ENCODE results near the gene CTBP1. TPM values are rescaled to one million over a fixed set of nuclear protein-coding genes. Genes with fewer than 3 reads are reported as not detected.

The CTBP1 gene
- total RNA-seq (2014; rRNA removed): 223 and 266 TPM in 2 replicates
- Bru-seq, nascent RNA: percentile 75 among the genes with signal in this experiment
- BruChase-seq, experiment 1, labeled RNA remaining after a 6-hour chase: percentile 89 among the genes with signal in this experiment
- BruChase-seq, experiment 2, labeled RNA remaining after a 2-hour chase: percentile 86 among the genes with signal in this experiment
- long read RNA-seq, transcript CTBP1-201 (9 exons, 2,297 nt): minor isoform, 29 of 387 reads
- long read RNA-seq, transcript CTBP1-203 (10 exons, 2,467 nt): major isoform, 149 of 387 reads
- long read RNA-seq, partial matches to known transcripts: 56 of 387 reads
- long read RNA-seq, other reads (novel, unspliced or antisense): 150 of 387 reads

DNA sequence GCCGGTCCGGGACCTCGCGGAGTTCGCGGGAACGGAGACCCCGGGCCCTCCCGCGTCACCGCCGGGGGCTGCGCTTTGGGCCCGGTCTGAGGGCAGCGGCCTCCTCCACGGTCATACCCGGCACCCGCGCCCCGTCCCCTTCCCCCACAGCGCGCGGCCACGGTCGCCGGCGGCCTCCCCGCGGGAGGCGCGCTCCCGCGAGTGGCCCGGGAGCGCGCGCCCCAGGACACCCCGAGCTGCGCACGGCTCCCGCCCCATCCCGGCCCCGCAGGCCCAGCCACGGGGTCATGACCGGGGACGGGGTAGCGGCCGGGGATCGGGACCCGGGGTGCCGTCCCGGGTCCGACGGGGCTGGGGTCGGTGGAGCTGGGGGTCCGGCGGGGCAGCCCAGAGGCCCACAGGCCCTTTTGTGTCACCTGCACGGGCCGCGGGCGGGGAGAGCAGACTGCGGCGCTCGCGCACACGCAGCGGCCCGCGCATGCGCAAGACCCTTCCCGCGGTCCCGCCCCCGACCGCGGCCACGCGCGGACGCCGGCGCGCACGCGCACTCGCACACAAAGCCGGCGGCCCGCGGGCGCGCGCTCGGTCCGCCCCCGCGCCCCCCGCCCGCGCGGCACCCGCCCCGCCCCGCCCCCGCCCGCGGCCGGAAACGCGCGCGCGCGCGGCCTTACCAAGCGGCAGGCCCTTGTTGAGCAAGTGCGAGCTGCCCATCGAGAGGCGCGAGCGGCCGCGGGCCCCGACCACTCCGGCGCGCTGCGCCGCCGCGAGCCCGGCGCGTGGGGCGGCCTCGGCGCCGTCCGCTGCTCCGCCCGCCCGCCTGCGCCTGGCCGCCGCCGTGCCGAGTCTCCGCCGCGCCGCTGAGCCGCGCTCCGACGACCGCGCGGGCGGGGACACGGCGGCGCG is at the start of gene CTBP1:
TSS of gene CTBP1 (minus strand) at position 886 of the 903 bp plus-strand sequence. CDS start 7,799 bp downstream, outside the sequence.
- ATAC-seq (peak; percentile 45), DNase-seq (peak; percentile 78)
- Histone ChIP-seq H3K9me3 (ENCODE audit: low read length) (no peaks in the 10 kb centered on the region), H3K27ac (ENCODE audit: low read length) (peak within 1 kb of the TSS; percentile 73), H3K79me2 (ENCODE audit: low read length) (peaks cover 57% of the 10 kb centered on the region), H3K36me3 (ENCODE audit: low read depth, low read length) (no peaks in the 10 kb centered on the region), H3K9me2 (replicated peaks; ENCODE audit: low read length) (no peaks in the 10 kb centered on the region), H3K4me2 (ENCODE audit: low read length) (peak within 1 kb of the TSS; percentile 93), H3K27me3 (ENCODE audit: low read length) (no peaks in the 10 kb centered on the region), H3K9ac (ENCODE audit: low read length) (peak within 1 kb of the TSS; percentile 98), H4K20me1 (ENCODE audit: low read length) (peaks cover 8% of the 10 kb centered on the region; the same call in 1 of the 2 replicates), H2AFZ (ENCODE audit: low read length) (peak within 1 kb of the TSS; percentile 50), H3K4me1 (ENCODE audit: insufficient read depth, low read length) (peaks cover 22% of the 10 kb centered on the region), H3K4me3 (ENCODE audit: low read length) (peak within 1 kb of the TSS; percentile 90), H3F3A (ENCODE audit: low read length, unreplicated experiment) (no peaks in the 10 kb centered on the region)
- BruUV-seq (replicated peaks): no TSS peak
- POLR2A ChIA-PET (ENCODE audit: unreplicated experiment): interaction anchor here (0.5 kb wide), 1 partner anchor 98 kb away, joined by 3 read pairs; the partner anchor contains the start of gene UVSSA
- CTCF ChIA-PET: no interaction called here
- intact Hi-C loops (cut with micrococcal nuclease): no loop called here
- TF ChIP-seq, protein P1, sequence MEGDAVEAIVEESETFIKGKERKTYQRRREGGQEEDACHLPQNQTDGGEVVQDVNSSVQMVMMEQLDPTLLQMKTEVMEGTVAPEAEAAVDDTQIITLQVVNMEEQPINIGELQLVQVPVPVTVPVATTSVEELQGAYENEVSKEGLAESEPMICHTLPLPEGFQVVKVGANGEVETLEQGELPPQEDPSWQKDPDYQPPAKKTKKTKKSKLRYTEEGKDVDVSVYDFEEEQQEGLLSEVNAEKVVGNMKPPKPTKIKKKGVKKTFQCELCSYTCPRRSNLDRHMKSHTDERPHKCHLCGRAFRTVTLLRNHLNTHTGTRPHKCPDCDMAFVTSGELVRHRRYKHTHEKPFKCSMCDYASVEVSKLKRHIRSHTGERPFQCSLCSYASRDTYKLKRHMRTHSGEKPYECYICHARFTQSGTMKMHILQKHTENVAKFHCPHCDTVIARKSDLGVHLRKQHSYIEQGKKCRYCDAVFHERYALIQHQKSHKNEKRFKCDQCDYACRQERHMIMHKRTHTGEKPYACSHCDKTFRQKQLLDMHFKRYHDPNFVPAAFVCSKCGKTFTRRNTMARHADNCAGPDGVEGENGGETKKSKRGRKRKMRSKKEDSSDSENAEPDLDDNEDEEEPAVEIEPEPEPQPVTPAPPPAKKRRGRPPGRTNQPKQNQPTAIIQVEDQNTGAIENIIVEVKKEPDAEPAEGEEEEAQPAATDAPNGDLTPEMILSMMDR (conservative IDR thresholded peaks at IDR 0.05; ENCODE audit: low read depth, low read length): no peak
- TF ChIP-seq EZH2phosphoT487 (IDR thresholded peaks at IDR 0.05; ENCODE audit: borderline replicate concordance, low read length): no peak
- no peak for TF ChIP-seq EZH2 (IDR thresholded peaks at IDR 0.05; ENCODE audit: low read length, unreplicated experiment)

DNA sequence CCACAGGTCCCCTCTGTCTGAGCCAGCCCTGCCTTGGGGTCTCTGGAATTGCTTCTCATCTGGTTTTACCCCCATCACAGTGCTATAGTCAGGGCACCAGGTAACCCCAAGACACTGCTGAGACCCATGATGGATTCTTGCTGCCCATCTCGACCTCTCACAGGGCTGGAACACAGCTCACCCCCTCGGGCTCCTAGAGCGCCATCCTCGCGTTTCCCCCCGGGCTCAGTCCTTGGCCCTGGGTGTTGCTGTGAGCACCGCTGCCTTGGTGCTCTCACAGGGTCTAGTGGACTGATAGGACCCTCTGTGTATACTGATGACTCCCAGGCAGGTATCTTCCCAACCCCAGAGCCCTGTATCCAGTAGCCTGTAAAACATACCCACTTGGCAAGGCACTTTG is 49.5 kb upstream of the CTBP1 start:
- H4K20me1 ChIP-seq (ENCODE audit: low read length): 0 out of 2 replicates have a peak, but pooled peaks cover 11% of the 10 kb centered on the region
- POLR2A ChIA-PET (ENCODE audit: unreplicated experiment): no interaction called here

More for the DNA sequence above, 49.5 kb upstream of the CTBP1 start:
- DNase-seq (no peak), ATAC-seq (no peak)
- Histone ChIP-seq H3K9me2 (replicated peaks; ENCODE audit: low read length) (no peaks in the 10 kb centered on the region), H3F3A (ENCODE audit: low read length, unreplicated experiment) (no peaks in the 10 kb centered on the region), H3K27ac (ENCODE audit: low read length) (no peak overlapping the region), H3K4me3 (ENCODE audit: low read length) (no peak overlapping the region), H3K79me2 (ENCODE audit: low read length) (peaks cover 87% of the 10 kb centered on the region), H3K4me1 (ENCODE audit: insufficient read depth, low read length) (no peaks in the 10 kb centered on the region), H3K27me3 (ENCODE audit: low read length) (no peaks in the 10 kb centered on the region), H3K36me3 (ENCODE audit: low read depth, low read length) (no peaks in the 10 kb centered on the region; the same call in 1 of the 2 replicates), H3K4me2 (ENCODE audit: low read length) (no peak overlapping the region), H3K9me3 (ENCODE audit: low read length) (no peaks in the 10 kb centered on the region), H3K9ac (ENCODE audit: low read length) (no peak overlapping the region), H2AFZ (ENCODE audit: low read length) (no peak overlapping the region)
- BruUV-seq (replicated peaks): no TSS peak
- TF ChIP-seq, protein P1 (conservative IDR thresholded peaks at IDR 0.05; ENCODE audit: low read depth, low read length): no peak
- TF ChIP-seq EZH2 (IDR thresholded peaks at IDR 0.05; ENCODE audit: low read length, unreplicated experiment) (no peak), EZH2phosphoT487 (IDR thresholded peaks at IDR 0.05; ENCODE audit: borderline replicate concordance, low read length) (no peak)
- CTCF ChIA-PET: no interaction called here
- intact Hi-C loops (cut with micrococcal nuclease): no loop called here

Data from PC-3 (cell line).